Esophagus muscularis mucosa (tissue), 4 donors: Measurements from ENCODE around the gene HRH2. TPM values are rescaled to one million over a fixed set of nuclear protein-coding genes. Genes with fewer than 3 reads are reported as not detected.

ENCODE experiments used
- DNase-seq: peaks from one replicate; pipeline ENCODE4 v3.0.0-alpha.2; 2017; ENCODE audit errors: extremely low spot score
- H3K27ac ChIP-seq, 4 donors: fragments of 200-600 bp; sonication (generic); replicated peaks in 1 of 4; 1 replicate in 3 of 4; 2 replicates in 1 of 4; pipeline ENCODE4 v1.5.1; 2016 to 2019; ENCODE audit warnings: mild to moderate bottlenecking in 1 of 4
- H3K27me3 ChIP-seq, 4 donors: fragments of 200-600 bp; sonication (generic); one replicate each; pipeline versions ENCODE4 v1.5.1 to v1.6.0; 2016 to 2019
- H3K36me3 ChIP-seq, 4 donors: fragments of 200-600 bp; sonication (generic); one replicate each; pipeline ENCODE4 v1.5.1; 2016 to 2019
- H3K4me1 ChIP-seq, 4 donors: fragments of 200-600 bp; sonication (generic); one replicate each; pipeline ENCODE4 v1.5.1; 2016 to 2019
- H3K4me3 ChIP-seq, 4 donors: fragments of 200-600 bp; sonication (generic); 1 replicate in 2 of 4; 2 replicates in 2 of 4; pipeline ENCODE4 v1.5.1; 2016 to 2019; ENCODE audit warnings: mild to moderate bottlenecking in 4 of 4, moderate library complexity in 1 of 4
- H3K9me3 ChIP-seq, 4 donors: fragments of 200-600 bp; sonication (generic); 1 replicate in 3 of 4; 2 replicates in 1 of 4; pipeline ENCODE4 v1.5.1; 2016 to 2019
- EP300 ChIP-seq: sonication (generic); formaldehyde crosslinking; IDR thresholded peaks from one replicate; pipeline ENCODE4 v1.6.1; 2017; ENCODE audit warnings: antibody characterized with exemption
- POLR2A ChIP-seq: fragments of 450-650 bp; IDR thresholded peaks from one replicate; pipeline ENCODE4 v1.6.1; 2017; ENCODE audit warnings: antibody characterized with exemption, moderate library complexity, mild to moderate bottlenecking, low read depth
- POLR2AphosphoS5 ChIP-seq, 2 donors: sonication (generic); formaldehyde crosslinking; IDR thresholded peaks; one replicate each; pipeline ENCODE4 v1.6.1; 2017; ENCODE audit warnings: antibody characterized with exemption in 2 of 2
- WGBS: methylation state at CpG from one replicate; pipeline ENCODE4 v1.1.5; 2018; 5-methylcytosine and 5-hydroxymethylcytosine counted together
- intact Hi-C: fragments of 100-400 bp; cut with DNase I; formaldehyde crosslinking; loops from one replicate; pipeline ENCODE4 v1.15.1; 2023
- total RNA-seq, 4 donors: library from RNA; depleted of rRNA; stranded (reverse); fragments of >200 nt; gene quantifications; one replicate each; pipeline versions ENCODE4 v1.1.0 to v1.2.1, GENCODE V29; 2016
- TF ChIP-seq, protein P1 (sequence below), 3 experiments: fragments of 200-600 bp in 2 of 3; fragments of 450-650 bp in 1 of 3; sonication (generic) in 2 of 3; IDR thresholded peaks; one replicate each; pipeline ENCODE4 v1.5.1; 2017 to 2019; ENCODE audit warnings: antibody characterized with exemption in 3 of 3, mild to moderate bottlenecking in 2 of 3, moderate library complexity in 1 of 3

HRH2 gene
- total RNA-seq, 4 donors from 2014 or later = 1.9 to 10.9 (median 2.8) TPM

DNA sequence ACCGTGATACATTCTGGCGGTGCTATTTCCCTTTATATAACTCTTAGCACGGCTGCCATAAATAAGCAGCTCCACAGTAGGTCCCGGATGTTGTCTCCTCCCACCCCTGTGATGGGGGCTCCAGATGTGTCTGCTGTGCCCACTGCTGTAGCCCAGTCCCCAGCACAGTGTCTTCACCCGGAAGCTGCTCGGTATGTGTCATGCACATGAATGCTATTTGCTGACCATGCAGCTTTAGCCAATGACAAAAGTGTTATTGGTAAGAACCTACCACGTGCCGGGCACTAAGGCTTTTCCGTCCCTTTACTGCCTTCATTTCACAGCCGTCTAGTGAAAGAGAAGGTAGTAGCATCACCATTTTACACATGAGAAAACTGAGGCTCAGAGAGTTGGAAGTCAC lies 20.2 kb downstream of the HRH2 start:
- peaks cover 0 to 32% (median 0%) of the 10 kb centered on the region in 4 donors for H3K27me3 ChIP-seq
- TF ChIP-seq POLR2A (no peak), POLR2AphosphoS5 (IDR thresholded peaks at IDR 0.05) (no peak), EP300 (no peak)
- TF ChIP-seq, protein P1, sequence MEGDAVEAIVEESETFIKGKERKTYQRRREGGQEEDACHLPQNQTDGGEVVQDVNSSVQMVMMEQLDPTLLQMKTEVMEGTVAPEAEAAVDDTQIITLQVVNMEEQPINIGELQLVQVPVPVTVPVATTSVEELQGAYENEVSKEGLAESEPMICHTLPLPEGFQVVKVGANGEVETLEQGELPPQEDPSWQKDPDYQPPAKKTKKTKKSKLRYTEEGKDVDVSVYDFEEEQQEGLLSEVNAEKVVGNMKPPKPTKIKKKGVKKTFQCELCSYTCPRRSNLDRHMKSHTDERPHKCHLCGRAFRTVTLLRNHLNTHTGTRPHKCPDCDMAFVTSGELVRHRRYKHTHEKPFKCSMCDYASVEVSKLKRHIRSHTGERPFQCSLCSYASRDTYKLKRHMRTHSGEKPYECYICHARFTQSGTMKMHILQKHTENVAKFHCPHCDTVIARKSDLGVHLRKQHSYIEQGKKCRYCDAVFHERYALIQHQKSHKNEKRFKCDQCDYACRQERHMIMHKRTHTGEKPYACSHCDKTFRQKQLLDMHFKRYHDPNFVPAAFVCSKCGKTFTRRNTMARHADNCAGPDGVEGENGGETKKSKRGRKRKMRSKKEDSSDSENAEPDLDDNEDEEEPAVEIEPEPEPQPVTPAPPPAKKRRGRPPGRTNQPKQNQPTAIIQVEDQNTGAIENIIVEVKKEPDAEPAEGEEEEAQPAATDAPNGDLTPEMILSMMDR (IDR thresholded peaks at IDR 0.05) = no peak
- whole genome bisulfite sequencing = 83% methylated on average over 10 of the region's 10 CpGs
- intact Hi-C loops = no loop called here
- H3K4me1 ChIP-seq = peaks cover 14 to 26% (median 19%) of the 10 kb centered on the region in 4 donors
- DNase-seq = no peak
- no peak overlapping the region for H3K4me3 ChIP-seq
- no peaks in the 10 kb centered on the region for H3K36me3 ChIP-seq
- H3K9me3 ChIP-seq = no peaks in the 10 kb centered on the region
- no peak overlapping the region for H3K27ac ChIP-seq

DNA sequence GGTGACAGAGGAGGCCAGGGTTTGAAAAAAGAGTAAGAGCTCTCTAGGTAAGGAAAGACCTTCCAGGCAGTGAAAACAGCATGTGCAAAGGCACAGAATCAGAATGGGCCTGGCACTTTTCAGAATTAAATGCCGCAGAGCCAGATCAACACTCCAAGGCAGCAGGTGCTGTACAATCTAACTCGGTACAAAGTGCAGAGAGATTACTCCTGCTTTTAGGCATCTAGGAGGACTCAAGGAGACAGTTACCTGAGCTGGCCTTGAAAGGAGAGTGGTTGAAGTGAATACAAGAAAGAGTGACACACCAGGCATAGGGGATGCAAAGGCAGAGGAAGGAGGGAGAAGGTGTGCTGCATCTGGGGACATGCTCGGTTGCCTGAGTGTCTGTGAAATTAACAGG lies 21.5 kb downstream of the HRH2 start:
- 87% methylated on average over 3 of the region's 3 CpGs for whole genome bisulfite sequencing
- peaks cover 0 to 13% (median 0%) of the 10 kb centered on the region in 4 donors for H3K36me3 ChIP-seq
- intact Hi-C loops = no loop called here
- TF ChIP-seq EP300 = no peak
- TF ChIP-seq POLR2AphosphoS5 (IDR thresholded peaks at IDR 0.05) = no peak
- TF ChIP-seq POLR2A = no peak
- TF ChIP-seq, protein P1 (IDR thresholded peaks at IDR 0.05) = no peak
- H3K27me3 ChIP-seq = peaks cover 0 to 27% (median 0%) of the 10 kb centered on the region in 4 donors
- H3K4me3 ChIP-seq = no peak overlapping the region
- H3K9me3 ChIP-seq = no peaks in the 10 kb centered on the region
- DNase-seq = no peak
- H3K27ac ChIP-seq = no peak overlapping the region
- H3K4me1 ChIP-seq = peaks cover 14 to 26% (median 19%) of the 10 kb centered on the region in 4 donors

DNA sequence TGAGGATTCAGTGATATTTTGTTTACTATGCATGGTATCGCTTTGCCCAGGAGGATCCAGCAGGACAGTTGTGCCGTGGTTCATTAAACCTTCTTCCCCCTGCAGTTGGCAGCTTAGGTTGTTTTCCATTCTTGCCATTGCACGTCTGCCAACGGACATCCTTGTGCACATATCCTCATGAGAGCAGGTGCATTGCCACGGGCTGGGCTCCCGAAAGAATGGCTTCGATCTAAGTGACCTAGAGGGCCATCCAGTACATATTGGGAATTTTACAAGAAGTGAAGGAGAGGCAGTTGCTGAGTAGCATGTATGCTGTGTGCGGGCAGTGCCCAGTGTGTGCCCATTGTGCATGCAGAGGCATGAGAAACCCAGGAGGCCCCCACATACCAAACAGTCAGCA lies 22.1 kb downstream of the HRH2 start:
- Histone ChIP-seq H3K27me3 (peaks cover 0 to 24% (median 0%) of the 10 kb centered on the region in 4 donors), H3K36me3 (peaks cover 0 to 13% (median 0%) of the 10 kb centered on the region in 4 donors), H3K9me3 (no peaks in the 10 kb centered on the region), H3K4me3 (no peak overlapping the region), H3K27ac (no peak overlapping the region), H3K4me1 (peaks cover 14 to 26% (median 19%) of the 10 kb centered on the region in 4 donors)
- no peak for DNase-seq
- intact Hi-C loops = no loop called here
- 81% methylated on average over 8 of the region's 8 CpGs for WGBS
- no peak for TF ChIP-seq POLR2AphosphoS5 (IDR thresholded peaks at IDR 0.05)
- no peak for TF ChIP-seq POLR2A
- TF ChIP-seq, protein P1 (IDR thresholded peaks at IDR 0.05) = no peak
- TF ChIP-seq EP300 = no peak

DNA sequence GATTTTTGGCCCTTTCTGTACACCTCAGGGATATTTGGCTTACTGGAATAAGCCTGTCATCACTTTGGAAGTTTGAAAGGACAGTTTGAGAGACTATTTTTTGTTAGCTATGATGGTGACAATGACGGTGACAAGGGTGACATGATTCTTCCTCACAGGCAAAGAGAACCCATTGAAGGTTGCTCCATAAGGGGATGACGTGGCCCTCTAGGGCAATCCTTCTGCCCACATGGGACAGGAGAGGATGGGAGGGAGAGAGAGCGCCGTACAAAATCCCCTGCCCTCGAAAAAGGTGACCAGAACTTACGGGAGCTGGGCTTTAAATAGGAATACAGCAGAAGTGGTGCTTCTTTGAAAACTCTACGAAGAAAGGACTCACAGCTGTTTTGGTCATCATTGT lies 22.6 kb downstream of the HRH2 start:
- Histone ChIP-seq H3K36me3 (peaks cover 0 to 13% (median 0%) of the 10 kb centered on the region in 4 donors), H3K9me3 (no peaks in the 10 kb centered on the region), H3K4me3 (no peak overlapping the region), H3K27ac (no peak overlapping the region), H3K4me1 (peaks cover 14 to 24% (median 19%) of the 10 kb centered on the region in 4 donors), H3K27me3 (peaks cover 0 to 24% (median 0%) of the 10 kb centered on the region in 4 donors)
- no peak for DNase-seq
- TF ChIP-seq EP300 (no peak), POLR2A (no peak), POLR2AphosphoS5 (IDR thresholded peaks at IDR 0.05) (no peak)
- TF ChIP-seq, protein P1 (IDR thresholded peaks at IDR 0.05) = no peak
- intact Hi-C loops = no loop called here
- WGBS = 86% methylated on average over 7 of the region's 7 CpGs
